A673 (cell line): ENCODE results near the gene PKP1. TPM values are rescaled to one million over a fixed set of nuclear protein-coding genes. Genes with fewer than 3 reads are reported as not detected.
A peak's percentile ranks its signal among the peaks of the same experiment; 100 is the strongest.

Experiments
- BruUV-seq: library from RNA; stranded (reverse); fragments of 400-500 nt; replicated peaks from 2 replicates; lab custom pipeline; 2021; lab: Mats Ljungman, UMichigan
- CTCF ChIA-PET: fragments of 300-600 bp; sonication (Branson Sonifier 250); formaldehyde crosslinking; loops from one replicate; lab custom pipeline; 2022; ENCODE audit warnings: antibody characterized with exemption; lab: Charles Lee
- POLR2A ChIA-PET: fragments of 300-600 bp; sonication (Branson Sonifier 250); formaldehyde crosslinking; loops from one replicate; lab custom pipeline; 2022; ENCODE audit warnings: antibody characterized with exemption; ENCODE audit not compliant: low non-redundant PET; lab: Charles Lee
- DNase-seq: peaks from one replicate; pipeline ENCODE4 v3.0.0-alpha.2; 2015; ENCODE audit warnings: low spot score
- H3K27ac ChIP-seq: fragments of 200-600 bp; sonication (generic); 2 replicates; pipeline ENCODE4 v1.5.1; 2016; ENCODE audit warnings: mixed run types, low read depth, mild to moderate bottlenecking, mixed read lengths, antibody characterized with exemption, low read length; ENCODE audit not compliant: poor library complexity, severe bottlenecking
- H3K27me3 ChIP-seq: fragments of 200-600 bp; sonication (generic); replicated peaks from 2 replicates; pipeline ENCODE4 v1.6.1; 2017; ENCODE audit warnings: mixed run types, low read depth, mild to moderate bottlenecking, mixed read lengths, antibody characterized with exemption, low read length; ENCODE audit not compliant: insufficient read depth, poor library complexity
- H3K36me3 ChIP-seq: fragments of 200-600 bp; sonication (generic); 2 replicates; pipeline ENCODE4 v1.6.1; 2016; ENCODE audit warnings: mixed run types, mild to moderate bottlenecking, mixed read lengths, antibody characterized with exemption, low read length; ENCODE audit not compliant: insufficient read depth, poor library complexity, severe bottlenecking
- H3K4me1 ChIP-seq: fragments of 200-600 bp; sonication (generic); 2 replicates; pipeline ENCODE4 v1.6.1; 2017; ENCODE audit warnings: mixed run types, mild to moderate bottlenecking, mixed read lengths, antibody characterized with exemption, low read length; ENCODE audit not compliant: insufficient read depth, poor library complexity, severe bottlenecking
- H3K4me3 ChIP-seq: fragments of 200-600 bp; sonication (generic); 2 replicates; pipeline ENCODE4 v1.5.1; 2016; ENCODE audit warnings: low read depth, mixed run types, mild to moderate bottlenecking, mixed read lengths, low read length; ENCODE audit not compliant: poor library complexity, severe bottlenecking
- H3K9me3 ChIP-seq: fragments of 200-600 bp; sonication (generic); 2 replicates; pipeline ENCODE4 v1.6.1; 2016; ENCODE audit warnings: mixed run types, low read depth, mild to moderate bottlenecking, mixed read lengths, antibody characterized with exemption, low read length; ENCODE audit not compliant: poor library complexity, severe bottlenecking
- CTCF ChIP-seq: fragments of 300-800, 200-600 bp; sonication (generic); conservative IDR thresholded peaks from 2 replicates; pipeline ENCODE4 v1.5.1; 2017; ENCODE audit warnings: low read depth, mild to moderate bottlenecking, antibody characterized with exemption, low read length, moderate library complexity, mixed read lengths
- EZH2 ChIP-seq: fragments of 200-600 bp; sonication (generic); IDR thresholded peaks from 2 replicates; pipeline ENCODE4 v1.6.1; 2017; ENCODE audit warnings: borderline replicate concordance, low read depth, mild to moderate bottlenecking, mixed read lengths, antibody characterized with exemption, low read length; ENCODE audit not compliant: poor library complexity, severe bottlenecking
- intact Hi-C: fragments of 100-400 bp; cut with micrococcal nuclease; formaldehyde crosslinking; loops from one replicate; pipeline ENCODE4 v1.10.0; 2022; ENCODE audit not compliant: unreplicated experiment
- total RNA-seq: library from RNA; stranded (reverse); gene quantifications from 2 replicates; pipeline ENCODE4 v1.2.3, GENCODE V29; 2021

The PKP1 gene
- total RNA-seq, 1 experiment from 2014 or later = 535 TPM

DNA sequence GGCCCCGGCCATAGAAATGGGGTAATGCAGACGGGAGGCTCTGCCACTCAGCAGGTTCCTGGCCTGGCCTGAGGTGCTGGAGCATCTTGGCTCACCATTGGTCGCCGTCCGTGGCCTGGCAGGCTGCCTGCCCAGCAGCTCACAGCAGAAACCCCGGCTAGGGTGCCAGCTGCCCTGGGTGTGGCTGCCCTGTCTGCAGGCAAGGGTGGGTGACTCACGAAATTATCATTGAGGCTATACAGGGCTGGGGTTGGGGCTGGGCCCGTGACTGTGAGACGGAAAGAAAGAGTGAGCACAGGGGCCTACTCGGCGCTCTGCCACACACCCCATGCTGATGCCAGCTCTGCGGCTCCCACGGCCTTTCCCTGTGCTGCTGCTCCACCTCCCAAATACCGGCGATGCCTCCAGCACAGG lies 8.0 kb upstream of the PKP1 start:
- intact Hi-C loops = no loop called here
- DNase-seq = peak; percentile 89
- Histone ChIP-seq H3K4me1 (peaks cover 51% of the 10 kb centered on the region), H3K9me3 (no peaks in the 10 kb centered on the region), H3K27ac (peak overlapping the region; percentile 69), H3K27me3 (no peaks in the 10 kb centered on the region), H3K4me3 (no peak overlapping the region), H3K36me3 (no peaks in the 10 kb centered on the region)
- POLR2A ChIA-PET = no interaction called here
- TF ChIP-seq EZH2 (no peak), CTCF (no peak)
- no TSS peak for BruUV-seq
- CTCF ChIA-PET = no interaction called here

DNA sequence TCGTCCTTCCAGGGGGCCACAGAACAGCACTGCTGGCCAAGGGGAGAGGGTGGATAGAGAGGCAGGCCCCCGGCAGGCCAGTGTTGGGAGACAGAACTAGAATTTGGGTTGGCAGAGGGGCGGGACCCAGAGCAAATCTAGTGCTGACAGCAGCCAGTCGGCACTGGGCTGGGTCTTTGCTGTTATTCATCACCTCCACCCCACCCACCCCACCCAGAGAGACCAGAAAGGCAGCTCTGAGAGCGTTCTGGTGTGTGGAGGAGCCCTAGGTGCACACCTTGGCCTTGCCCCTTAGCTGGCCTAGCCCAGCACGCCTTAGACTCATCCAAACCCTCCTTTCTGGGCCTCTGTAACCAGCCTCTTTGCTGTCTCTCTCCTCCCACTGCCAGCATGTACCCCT lies 6.4 kb upstream of the PKP1 start:
- Histone ChIP-seq H3K27me3 (no peaks in the 10 kb centered on the region), H3K4me1 (peaks cover 59% of the 10 kb centered on the region), H3K27ac (peak overlapping the region; percentile 19), H3K9me3 (no peaks in the 10 kb centered on the region), H3K36me3 (no peaks in the 10 kb centered on the region), H3K4me3 (no peak overlapping the region)
- no peak for TF ChIP-seq CTCF
- TF ChIP-seq EZH2 = no peak
- POLR2A ChIA-PET = no interaction called here
- CTCF ChIA-PET = no interaction called here
- intact Hi-C loops = no loop called here
- DNase-seq = no peak
- BruUV-seq = no TSS peak

- peaks cover 62% of the 10 kb centered on the region for H3K4me1 ChIP-seq
- TF ChIP-seq CTCF (no peak), EZH2 (no peak)
- CTCF ChIA-PET = no interaction called here
- POLR2A ChIA-PET = no interaction called here
- no TSS peak for BruUV-seq
- no peaks in the 10 kb centered on the region for H3K9me3 ChIP-seq
- no peaks in the 10 kb centered on the region for H3K27me3 ChIP-seq
- H3K27ac ChIP-seq = peak overlapping the region; percentile 19
- intact Hi-C loops = no loop called here
- no peaks in the 10 kb centered on the region for H3K36me3 ChIP-seq
- no peak overlapping the region for H3K4me3 ChIP-seq
- no peak for DNase-seq
These were observed 5.9 kb upstream of the PKP1 start for GRCh38 chr1:201277441-201277840.
